ENCODE data around the gene SORBS2. TPM values are rescaled to one million over a fixed set of nuclear protein-coding genes. Genes with fewer than 3 reads are reported as not detected.

The SORBS2 gene
- total RNA-seq, 1 donor: 1.7 TPM

DNA sequence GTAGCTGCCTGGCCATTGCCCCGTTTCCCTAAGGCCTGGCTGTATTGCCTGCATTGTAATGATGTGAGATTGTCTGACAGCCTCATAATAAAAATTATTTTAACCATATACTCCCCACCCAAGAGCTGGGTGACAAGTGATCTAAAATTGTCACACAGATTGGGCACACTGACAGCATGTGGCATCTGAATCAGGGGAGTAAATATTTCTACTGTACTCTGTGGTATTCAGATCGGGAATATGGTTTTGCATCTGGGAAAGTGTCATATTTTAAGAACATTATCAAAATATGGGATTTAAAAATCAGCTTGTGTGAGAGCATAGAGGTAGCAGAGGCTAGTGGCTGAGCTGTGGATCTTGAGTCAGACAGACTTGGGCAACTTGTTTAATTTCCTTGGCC, 140.9 kb downstream of the SORBS2 start:
- H3K4me3 ChIP-seq (ENCODE audit: low read depth, low read length): no peak overlapping the region
- TF ChIP-seq, protein P1, sequence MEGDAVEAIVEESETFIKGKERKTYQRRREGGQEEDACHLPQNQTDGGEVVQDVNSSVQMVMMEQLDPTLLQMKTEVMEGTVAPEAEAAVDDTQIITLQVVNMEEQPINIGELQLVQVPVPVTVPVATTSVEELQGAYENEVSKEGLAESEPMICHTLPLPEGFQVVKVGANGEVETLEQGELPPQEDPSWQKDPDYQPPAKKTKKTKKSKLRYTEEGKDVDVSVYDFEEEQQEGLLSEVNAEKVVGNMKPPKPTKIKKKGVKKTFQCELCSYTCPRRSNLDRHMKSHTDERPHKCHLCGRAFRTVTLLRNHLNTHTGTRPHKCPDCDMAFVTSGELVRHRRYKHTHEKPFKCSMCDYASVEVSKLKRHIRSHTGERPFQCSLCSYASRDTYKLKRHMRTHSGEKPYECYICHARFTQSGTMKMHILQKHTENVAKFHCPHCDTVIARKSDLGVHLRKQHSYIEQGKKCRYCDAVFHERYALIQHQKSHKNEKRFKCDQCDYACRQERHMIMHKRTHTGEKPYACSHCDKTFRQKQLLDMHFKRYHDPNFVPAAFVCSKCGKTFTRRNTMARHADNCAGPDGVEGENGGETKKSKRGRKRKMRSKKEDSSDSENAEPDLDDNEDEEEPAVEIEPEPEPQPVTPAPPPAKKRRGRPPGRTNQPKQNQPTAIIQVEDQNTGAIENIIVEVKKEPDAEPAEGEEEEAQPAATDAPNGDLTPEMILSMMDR (IDR thresholded peaks at IDR 0.05; ENCODE audit: insufficient read depth, low read depth, low read length): no peak
- DNase-seq (ENCODE audit: low read depth): no peak

DNA sequence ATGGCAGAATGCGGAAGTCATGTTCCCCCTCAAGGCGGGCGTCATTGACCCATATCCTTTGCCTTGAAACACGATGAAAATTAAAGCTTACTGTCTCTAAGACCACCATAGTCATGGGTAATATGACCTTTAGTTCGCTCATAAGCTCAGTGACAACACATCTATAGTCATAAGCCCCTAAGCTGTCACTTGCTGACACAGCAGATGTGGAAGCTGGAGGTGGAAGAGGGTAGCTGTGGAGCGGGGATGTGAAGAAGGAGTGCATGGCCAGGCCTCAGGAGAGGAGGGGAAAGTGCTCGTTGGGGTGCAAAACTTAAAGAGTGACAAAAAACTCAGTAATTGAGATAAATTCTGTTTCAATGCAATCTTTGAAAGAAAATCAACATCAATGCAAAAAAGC, 142.7 kb downstream of the SORBS2 start:
- no peak for DNase-seq (ENCODE audit: low read depth)
- TF ChIP-seq, protein P1 (IDR thresholded peaks at IDR 0.05; ENCODE audit: insufficient read depth, low read depth, low read length): no peak
- H3K4me3 ChIP-seq (ENCODE audit: low read depth, low read length): no peak overlapping the region

DNA sequence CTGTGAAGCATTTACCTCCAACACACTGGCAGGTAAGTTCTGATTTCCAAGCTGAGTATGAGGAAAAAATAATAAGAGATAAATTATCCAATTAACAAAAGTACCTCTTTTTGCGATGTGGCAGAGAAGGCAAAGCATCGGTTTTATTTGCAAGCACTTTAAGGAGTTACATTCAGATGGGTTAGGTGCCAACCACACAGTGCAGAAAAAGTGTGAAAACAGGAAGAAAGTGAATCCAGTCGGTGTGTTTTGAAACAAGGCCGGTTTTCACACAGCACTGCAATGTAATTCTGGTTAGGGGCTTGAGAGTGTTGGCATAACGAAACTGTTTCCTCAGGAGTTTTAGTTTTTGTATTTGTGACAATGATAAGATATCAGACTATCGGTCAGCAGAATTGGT, 145.8 kb downstream of the SORBS2 start:
- TF ChIP-seq, protein P1 (IDR thresholded peaks at IDR 0.05; ENCODE audit: insufficient read depth, low read depth, low read length): no peak
- H3K4me3 ChIP-seq (ENCODE audit: low read depth, low read length): no peak overlapping the region
- DNase-seq (ENCODE audit: low read depth): no peak

DNA sequence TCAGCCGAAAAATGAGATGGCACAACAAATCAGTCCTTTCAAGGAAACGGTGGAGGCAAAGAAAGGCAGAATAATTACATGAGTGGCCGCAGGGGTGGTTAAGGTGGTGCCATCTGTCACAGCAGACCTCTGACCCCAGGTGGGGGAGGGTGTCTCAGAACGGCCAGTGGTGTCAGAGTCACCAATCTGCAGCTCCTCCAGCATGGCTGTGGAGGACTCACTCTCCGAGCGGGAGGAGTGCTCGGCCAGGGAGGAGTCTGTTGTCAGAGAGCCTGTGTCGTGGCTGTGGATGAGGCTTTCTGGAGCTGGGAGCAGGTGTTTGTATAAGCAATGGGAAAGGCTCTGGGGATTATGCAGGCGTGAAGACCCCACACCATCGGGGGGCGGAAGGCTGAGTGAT, 146.3 kb downstream of the SORBS2 start:
- TF ChIP-seq, protein P1 (IDR thresholded peaks at IDR 0.05; ENCODE audit: insufficient read depth, low read depth, low read length): no peak
- DNase-seq (ENCODE audit: low read depth): no peak

DNA sequence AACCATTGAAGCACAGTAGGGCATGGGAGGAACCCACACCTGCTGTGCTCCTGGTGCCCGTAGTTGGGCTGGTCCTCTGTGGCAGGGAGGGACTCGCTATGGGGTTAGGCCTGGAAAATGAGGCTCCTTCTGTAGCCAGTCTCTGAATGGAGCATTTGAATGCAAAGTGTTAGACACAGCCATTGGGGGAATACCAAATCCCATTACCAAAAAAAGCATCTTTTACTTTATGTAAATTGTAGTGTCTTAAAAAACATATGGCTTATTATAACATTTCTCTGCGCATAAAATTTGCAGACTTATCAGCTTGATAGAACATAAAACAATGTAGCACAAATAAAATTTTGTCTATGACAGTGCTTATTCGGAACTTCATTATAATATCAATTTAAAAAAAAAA, 147.5 kb downstream of the SORBS2 start:
- H3K4me3 ChIP-seq (ENCODE audit: low read depth, low read length): no peak overlapping the region
- no peak for DNase-seq (ENCODE audit: low read depth)
- TF ChIP-seq, protein P1 (IDR thresholded peaks at IDR 0.05; ENCODE audit: insufficient read depth, low read depth, low read length): no peak

More for the DNA sequence above, 146.3 kb downstream of the SORBS2 start:
- H3K4me3 ChIP-seq (ENCODE audit: low read depth, low read length): no peak overlapping the region

DNA sequence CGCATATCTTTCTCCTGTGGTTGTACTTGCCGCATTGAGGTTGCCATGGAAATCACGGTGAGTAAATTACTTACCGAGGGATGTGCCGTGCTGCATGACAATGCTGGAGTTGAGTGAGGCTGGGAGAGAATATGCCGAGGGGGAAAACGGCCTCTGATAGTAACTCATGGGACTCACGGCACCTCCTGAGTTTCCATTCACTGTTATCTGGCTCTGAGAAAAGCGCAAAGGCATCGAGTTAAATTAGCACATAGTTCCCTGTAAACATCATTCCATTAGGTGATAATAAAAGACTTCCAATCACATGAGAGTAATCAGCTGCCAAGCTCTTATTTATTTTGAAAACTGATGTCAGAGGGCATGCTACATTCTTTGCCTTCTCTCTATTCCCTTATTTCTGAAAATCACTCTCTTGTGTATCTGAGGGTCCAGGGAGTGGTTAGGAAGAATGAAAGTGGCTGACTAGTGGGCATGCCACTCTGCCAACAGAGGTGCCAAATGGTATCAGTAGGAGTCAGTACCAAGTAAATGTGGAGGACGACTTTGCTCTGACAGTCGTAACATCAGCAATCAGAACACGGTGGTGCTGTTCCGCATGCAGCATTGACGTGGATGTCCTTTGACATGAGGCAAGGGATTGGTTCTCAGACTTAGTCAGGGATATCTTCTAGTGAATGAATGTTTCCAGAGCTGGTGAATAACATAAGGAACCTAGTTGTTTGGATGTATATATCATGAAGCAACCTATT, 149.8 kb downstream of the SORBS2 start:
- DNase-seq (ENCODE audit: low read depth): no peak
- no peak overlapping the region for H3K4me3 ChIP-seq (ENCODE audit: low read depth, low read length)
- TF ChIP-seq, protein P1 (IDR thresholded peaks at IDR 0.05; ENCODE audit: insufficient read depth, low read depth, low read length): no peak

DNA sequence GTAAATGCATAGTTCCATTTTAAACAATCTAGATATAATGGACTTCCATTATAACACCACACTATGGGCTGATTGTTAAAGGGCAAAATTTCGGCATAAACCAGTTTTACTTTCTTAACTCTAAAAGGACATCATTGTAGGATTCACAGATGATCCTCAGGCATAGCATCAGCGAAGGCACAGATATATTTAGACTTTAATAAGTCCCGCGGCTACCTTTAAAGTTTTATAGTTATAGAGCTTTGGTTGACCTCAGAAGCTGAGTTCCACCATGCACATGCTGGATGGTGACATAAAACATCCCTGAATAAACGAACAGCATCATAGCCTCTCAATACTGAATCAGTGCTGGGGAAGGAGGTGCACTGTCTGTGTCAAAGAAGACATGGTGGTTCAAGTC, 151.7 kb downstream of the SORBS2 start:
- no peak overlapping the region for H3K4me3 ChIP-seq (ENCODE audit: low read depth, low read length)
- TF ChIP-seq, protein P1 (IDR thresholded peaks at IDR 0.05; ENCODE audit: insufficient read depth, low read depth, low read length): no peak
- DNase-seq (ENCODE audit: low read depth): no peak

Data from fibroblast of villous mesenchyme (primary cell).